Subcutaneous adipose tissue (tissue), 4 donors: ENCODE results near the gene TFEB. TPM values are rescaled to one million over a fixed set of nuclear protein-coding genes. Genes with fewer than 3 reads are reported as not detected.

Source experiments
- small RNA-seq: library from RNA; depleted of rRNA; stranded (forward); fragments of <200 nt; gene quantifications from one replicate; pipeline ENCODE3, GENCODE V24; 2016
- total RNA-seq, 4 donors: library from RNA; depleted of rRNA; stranded (reverse); fragments of >200 nt; gene quantifications; one replicate each; pipeline ENCODE4 v1.1.0, GENCODE V29; 2016
- TF ChIP-seq, protein P1 (sequence below): fragments of 450-650 bp; IDR thresholded peaks from one replicate; pipeline ENCODE4 v1.5.1; 2016; ENCODE audit warnings: low read depth, mild to moderate bottlenecking, control low read depth, antibody characterized with exemption, moderate library complexity

Gene TFEB
- total RNA-seq, 4 donors from 2014 or later, result 6.5 to 11.9 (median 10.9) TPM

DNA sequence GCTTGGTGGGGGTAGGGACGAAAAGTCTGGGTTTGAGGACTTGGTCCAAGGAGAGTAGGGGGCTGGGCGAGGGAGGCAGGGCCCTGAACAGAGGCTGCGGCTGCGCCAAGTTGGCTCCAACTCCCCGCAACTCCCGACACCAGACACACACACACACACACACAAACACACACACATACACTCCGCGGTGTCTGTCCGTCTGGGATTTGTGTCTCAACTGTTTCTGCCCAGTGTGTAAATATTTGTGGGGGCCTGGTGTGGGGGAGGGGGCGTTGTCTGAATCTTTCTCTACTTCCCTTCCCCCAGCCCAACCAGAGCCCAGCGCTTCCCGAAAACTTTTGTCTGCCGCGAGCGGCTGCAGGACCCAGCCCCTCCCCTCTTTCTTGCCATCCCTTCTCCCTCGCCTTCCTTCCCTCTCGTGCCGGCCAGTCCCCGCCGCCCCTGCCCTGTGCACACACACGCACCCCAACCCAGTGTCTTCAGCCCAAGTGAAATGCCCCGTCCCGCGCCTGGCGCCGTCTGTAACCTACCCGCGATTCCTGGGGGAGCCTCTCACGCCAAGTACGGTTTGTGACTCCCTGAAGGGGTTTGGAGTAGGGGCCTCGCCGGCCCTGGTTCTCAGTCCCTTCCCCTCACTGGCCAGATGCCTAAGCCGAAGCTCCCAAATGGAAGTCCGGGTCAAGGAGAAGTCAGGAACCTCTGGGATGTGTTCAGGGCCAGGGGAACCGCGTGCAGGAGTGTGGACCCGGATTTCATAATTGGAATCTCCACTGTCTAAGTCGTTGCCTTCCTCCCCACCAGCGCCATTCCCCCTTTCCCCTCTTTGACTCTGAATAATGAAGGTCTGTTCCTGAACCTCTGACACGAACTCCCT lies 96.2 kb downstream of the TFEB start:
- TF ChIP-seq, protein P1, sequence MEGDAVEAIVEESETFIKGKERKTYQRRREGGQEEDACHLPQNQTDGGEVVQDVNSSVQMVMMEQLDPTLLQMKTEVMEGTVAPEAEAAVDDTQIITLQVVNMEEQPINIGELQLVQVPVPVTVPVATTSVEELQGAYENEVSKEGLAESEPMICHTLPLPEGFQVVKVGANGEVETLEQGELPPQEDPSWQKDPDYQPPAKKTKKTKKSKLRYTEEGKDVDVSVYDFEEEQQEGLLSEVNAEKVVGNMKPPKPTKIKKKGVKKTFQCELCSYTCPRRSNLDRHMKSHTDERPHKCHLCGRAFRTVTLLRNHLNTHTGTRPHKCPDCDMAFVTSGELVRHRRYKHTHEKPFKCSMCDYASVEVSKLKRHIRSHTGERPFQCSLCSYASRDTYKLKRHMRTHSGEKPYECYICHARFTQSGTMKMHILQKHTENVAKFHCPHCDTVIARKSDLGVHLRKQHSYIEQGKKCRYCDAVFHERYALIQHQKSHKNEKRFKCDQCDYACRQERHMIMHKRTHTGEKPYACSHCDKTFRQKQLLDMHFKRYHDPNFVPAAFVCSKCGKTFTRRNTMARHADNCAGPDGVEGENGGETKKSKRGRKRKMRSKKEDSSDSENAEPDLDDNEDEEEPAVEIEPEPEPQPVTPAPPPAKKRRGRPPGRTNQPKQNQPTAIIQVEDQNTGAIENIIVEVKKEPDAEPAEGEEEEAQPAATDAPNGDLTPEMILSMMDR, result no peak

DNA sequence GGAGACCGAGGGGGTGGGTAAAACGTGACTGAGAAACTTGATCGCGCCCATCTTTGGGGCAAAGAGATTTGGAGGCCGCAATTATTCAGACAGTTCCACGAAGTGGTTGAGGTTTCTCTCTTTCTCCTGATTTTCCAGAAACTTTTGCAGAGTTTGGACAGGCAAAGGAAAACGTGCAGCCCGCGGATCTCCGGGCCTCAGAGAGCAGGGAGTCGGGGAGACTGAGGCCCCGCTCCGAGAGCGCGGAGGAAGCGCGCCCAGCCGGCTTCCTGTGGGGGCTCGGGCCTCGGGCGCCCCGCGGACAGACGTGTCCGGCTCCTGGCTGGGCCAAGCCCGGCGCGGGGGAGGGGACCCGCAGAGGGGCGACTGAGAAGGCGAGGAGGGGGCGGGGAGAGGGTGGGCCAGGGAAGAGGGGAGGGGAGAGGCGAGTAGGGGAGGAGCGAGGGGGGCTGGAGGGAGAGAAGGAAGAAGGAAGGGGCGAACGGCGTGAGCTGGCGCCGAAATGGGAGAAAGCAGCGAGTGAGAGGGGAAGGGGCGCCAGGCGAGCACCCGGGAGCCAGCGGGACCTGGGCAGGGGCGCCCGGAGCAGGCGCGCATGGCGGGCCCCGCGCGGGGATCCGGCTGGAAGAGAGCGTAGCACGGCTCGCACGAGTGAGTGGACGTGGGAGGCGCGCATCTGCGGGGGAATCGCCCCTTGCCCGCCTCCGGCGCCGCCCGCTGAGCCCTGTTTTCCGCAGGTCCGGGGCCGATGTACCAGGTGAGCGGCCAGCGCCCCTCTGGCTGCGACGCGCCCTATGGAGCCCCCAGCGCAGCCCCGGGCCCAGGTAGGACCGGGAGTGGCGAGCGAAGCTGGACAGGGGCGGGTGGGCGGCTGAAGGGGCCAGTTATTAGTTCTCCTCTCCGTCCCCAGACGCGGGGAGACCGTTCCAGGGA lies 97.1 kb downstream of the TFEB start, which contains the start of gene MDFI:
Gene MDFI, plus strand, starts transcription at position 467 of the 933 bp plus-strand sequence. Its CDS starts 282 bp downstream, at position 749.
- TF ChIP-seq, protein P1, result no peak

DNA sequence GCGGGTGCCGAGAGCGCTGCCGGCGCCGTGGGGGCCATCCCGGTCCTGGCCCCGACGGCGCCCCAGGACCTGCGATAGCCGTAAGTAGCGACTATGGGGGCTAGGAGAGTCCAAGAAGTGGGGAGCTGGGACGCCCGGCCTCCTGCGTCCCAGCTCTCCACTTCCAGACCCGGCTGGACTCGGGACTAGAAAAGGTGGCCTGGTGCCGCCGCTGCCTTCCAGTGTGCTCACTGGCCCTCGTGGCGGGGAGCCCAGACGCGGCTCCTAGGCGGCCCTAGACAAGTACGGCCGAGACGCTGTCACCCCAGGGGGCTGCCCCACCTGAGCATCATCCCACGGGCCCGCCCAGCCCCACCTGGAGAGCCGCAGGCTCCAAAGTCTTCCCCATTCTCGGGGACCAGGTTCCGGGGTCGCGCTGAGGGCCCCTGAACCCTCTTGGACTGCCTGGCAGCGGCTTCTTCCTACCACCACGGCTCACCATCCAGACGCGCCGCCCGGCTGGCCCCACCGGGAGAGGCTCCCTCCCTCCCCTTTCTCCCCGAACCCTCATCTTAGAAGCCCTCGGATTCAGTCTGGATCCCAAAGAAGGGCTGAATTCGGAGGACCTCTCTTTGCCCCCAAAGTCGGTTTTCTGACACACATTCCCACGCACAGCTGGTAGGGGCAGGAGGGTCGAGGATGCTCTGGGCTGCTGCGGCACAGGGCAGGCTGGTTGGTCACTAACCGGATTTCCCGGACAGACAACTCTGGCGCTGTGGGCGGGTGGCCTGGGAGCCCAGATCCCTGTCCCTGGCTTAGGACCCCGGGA lies 98.0 kb downstream of the TFEB start:
- TF ChIP-seq, protein P1, result no peak

DNA sequence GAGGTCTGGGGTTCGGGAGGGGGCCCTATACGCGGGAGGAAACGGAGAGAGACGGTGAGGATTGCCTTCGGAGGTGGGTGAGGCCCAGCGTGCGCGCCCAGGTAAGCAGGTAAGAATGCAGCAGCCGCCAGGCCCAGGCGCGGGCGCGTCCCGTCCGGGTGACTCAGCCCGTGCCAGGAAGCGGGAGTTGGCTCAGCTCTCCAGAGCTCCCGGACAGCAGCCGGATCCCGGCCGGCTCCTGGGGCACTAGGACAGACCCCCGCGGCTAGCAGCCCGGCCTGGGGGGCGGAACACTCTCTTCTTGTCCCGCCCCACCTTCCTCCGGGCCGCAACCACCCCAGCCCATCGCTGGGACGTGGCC lies 98.6 kb downstream of the TFEB start:
- TF ChIP-seq, protein P1, result no peak

DNA sequence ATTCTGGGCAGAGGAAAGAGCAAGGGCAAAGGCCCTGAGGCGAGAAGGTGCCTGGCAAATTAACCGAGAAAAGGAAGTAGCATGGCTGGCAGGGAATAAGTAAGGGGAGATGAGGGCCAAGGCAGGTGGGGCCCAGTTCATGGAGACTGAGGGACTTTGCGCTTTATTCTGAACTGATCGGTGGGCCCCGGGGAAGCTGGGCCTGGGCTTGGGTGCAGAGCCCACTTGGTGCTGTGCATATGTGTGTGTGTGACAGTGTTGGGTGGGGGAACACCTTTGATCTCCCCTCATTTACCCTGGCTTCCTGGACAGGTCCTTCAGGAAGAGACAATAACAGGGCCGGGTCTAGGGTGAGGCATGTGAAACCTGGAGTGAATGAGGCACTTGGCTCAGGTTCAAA lies 100.0 kb downstream of the TFEB start:
- TF ChIP-seq, protein P1, result no peak

DNA sequence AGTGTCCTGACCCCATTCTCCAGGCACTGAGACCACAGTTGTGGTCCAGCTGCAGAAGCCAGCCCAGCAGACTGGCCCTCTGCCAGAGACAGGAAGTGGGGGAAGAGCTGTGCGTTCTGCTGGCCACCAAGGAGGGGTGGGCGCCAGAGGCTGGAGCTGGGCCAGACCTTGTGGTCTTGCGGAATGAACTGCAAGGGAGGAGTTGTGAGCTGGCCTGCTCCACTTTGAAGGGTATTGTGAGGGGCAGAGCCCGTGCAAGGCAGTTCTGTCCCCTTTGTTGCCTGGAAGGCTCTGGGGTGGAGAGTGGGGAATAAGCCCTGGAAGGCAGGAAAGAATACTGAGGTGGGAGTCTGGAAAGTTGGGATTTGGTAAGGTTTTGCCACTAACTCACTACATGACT lies 100.8 kb downstream of the TFEB start:
- TF ChIP-seq, protein P1, result no peak

Small RNA genes lying within 50 kb of the gene (small RNA-seq; reads per million reads assigned to genes)
- gene AL365205.3, result not detected

Other genes with a start within 250 kb of the TFEB start
- 10 to 100 TPM in 1 of 4 donors, 1 to 10 TPM in 3; 2.4 to 15.1 (median 4.9) TPM for gene FOXP4, start 189.2 kb downstream of the TFEB start, total RNA-seq
- gene MDFI, start 97.1 kb downstream of the TFEB start, total RNA-seq, result 10 to 100 TPM in 3 of 4 donors, 1 to 10 TPM in 1; 1.6 to 77.6 (median 11.7) TPM
- not detected for gene PGC, start 11.8 kb upstream of the TFEB start, total RNA-seq
- 1 to 10 TPM; 2.1 to 6.8 (median 3.6) TPM for gene FRS3, start 44.3 kb upstream of the TFEB start, total RNA-seq
- 1 to 10 TPM; 2.2 to 5.1 (median 4.3) TPM for gene PRICKLE4, start 45.2 kb upstream of the TFEB start, total RNA-seq
- 100 to 1,000 TPM in 2 of 4 donors, 10 to 100 TPM in 2; 74.9 to 164 (median 94.5) TPM for gene TOMM6, start 52.1 kb upstream of the TFEB start, total RNA-seq
- gene USP49, start 159.8 kb upstream of the TFEB start, total RNA-seq, result 1 to 10 TPM; 4.1 to 7.8 (median 5.7) TPM
- 10 to 100 TPM in 2 of 4 donors, 1 to 10 TPM in 2; 5.8 to 12.9 (median 10.4) TPM for gene MED20, start 185.5 kb upstream of the TFEB start, total RNA-seq
- 10 to 100 TPM in 1 of 4 donors, 1 to 10 TPM in 3; 3.2 to 12.1 (median 6.2) TPM for gene BYSL, start 185.9 kb upstream of the TFEB start, total RNA-seq
- 100 to 1,000 TPM in 3 of 4 donors, 10 to 100 TPM in 1; 75.2 to 153 (median 130) TPM for gene CCND3, start 206.2 kb upstream of the TFEB start, total RNA-seq